ENCODE data around the gene SIGLEC6. TPM values are rescaled to one million over a fixed set of nuclear protein-coding genes. Genes with fewer than 3 reads are reported as not detected.
A peak's percentile ranks its signal among the peaks of the same experiment; 100 is the strongest.

SIGLEC6 gene
- polyA plus RNA-seq (2013, experiment 1 of 2; ENCODE audit: insufficient read length): not detected
- polyA plus RNA-seq (2013, experiment 2 of 2; ENCODE audit: insufficient read length): not detected

DNA sequence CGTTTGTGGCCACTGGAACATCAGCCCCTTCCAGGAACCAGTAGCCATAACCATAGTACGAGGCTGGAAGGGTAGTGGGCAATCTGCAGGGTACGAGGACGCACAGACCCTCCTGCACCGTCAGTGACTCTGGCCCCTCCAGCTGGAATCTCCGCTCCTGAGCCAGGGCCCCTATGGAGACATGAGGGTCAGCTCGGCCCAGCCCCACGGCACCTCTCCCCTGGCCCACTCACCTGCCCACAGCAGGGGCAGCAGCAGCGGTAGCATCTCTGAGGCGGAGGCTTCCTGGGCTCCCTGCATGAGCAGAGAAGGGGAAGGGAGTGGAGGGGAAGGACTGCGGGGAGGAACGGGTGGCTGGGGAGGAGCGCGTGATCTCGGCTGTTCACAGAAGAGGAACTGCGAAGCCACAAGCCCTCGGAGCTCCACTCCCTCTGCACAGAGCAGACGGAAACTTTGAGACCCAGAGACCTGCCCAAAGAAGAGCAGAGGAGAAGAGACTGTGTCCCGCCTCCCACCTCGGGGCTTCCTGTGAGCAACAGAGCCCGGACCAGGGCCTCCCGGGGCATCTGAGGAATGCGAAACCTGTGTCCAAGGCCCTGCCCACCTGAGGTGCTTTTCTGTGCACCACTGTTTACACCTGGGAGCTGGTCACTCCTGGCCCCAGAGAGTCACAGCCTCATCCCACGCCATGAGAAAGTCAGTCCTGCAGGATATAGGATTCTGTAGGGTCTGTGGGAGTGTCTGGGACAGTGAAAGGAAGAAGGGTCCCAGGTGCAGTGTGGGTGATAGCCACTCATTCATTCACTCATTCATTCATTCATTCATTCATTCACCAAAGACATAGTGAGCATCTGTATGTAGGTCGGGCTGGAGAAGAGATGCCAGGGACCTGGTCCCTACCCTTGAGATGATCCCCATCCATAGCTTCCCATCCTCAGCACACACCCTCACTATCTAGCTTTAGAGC lies at the start of gene SIGLEC6:
TSS of gene SIGLEC6 (minus strand) at position 322 of the 967 bp plus-strand sequence. CDS start at position 300, 22 bp downstream.
- DNase-seq: no peak

- no peak for DNase-seq
Measured at GRCh38 chr19:51576850-51577249, 45.4 kb upstream of the SIGLEC6 start.

- DNase-seq: no peak
Measured at GRCh38 chr19:51573331-51573730, 41.9 kb upstream of the SIGLEC6 start.

GRCh38 chr19:51572908-51573307 lies 41.4 kb upstream of the SIGLEC6 start:
- DNase-seq: peak; percentile 69

DNA sequence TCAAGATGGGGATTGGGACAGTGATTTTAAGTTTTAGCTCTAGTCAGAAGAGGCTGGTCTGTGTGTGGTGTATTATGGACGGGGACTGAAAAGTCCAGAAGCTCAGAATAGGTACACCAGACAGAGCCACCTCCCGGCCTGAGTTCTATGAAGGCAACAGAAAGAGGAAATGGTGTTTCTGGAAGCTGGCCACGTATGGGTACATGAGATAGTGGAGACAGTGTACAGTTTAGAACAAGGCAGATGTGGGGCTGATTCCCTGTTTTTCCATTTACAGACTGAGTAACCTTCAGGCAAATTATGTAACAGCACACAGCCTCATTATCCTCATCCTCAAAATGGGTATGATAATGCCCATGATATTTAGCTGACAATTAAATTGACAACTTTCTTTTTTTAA lies 40.9 kb upstream of the SIGLEC6 start:
- no peak for DNase-seq

GRCh38 chr19:51571599-51571998 lies 40.1 kb upstream of the SIGLEC6 start:
- no peak for DNase-seq

DNA sequence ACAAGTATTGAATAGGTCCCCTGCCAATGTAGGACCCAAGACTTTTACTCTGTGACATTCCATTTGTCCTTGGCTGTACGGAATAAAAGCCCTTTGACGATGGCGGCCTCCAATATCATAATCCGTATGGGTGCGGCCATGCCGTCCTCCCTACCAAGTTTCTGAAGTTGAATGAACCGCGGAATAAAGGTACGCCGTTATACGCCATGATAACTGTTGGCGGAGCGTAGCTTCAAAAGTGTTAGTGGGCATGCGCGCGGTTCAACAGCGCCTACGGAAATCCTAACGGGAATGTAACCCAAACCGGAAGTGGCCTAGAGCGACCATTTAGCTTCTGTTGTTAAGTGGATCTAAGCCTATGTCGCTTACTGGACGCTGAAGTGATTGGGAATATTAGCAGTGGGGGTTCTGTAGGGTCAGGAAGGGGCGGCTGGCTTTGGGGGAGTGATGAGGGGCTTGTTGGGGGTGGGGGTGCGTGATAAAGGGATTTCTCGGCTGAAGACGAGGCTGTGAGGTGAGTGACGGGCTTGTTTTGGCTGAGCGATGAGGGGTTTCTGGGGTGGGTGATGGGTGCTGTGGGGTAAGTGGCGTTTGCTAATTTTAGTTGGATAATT lies 39.6 kb upstream of the SIGLEC6 start, which contains the start of gene ZNF175:
TSS of gene ZNF175 (plus strand) at position 322 of the 614 bp plus-strand sequence. CDS start 2,047 bp downstream, outside the sequence.
- DNase-seq: peak; percentile 95

DNA sequence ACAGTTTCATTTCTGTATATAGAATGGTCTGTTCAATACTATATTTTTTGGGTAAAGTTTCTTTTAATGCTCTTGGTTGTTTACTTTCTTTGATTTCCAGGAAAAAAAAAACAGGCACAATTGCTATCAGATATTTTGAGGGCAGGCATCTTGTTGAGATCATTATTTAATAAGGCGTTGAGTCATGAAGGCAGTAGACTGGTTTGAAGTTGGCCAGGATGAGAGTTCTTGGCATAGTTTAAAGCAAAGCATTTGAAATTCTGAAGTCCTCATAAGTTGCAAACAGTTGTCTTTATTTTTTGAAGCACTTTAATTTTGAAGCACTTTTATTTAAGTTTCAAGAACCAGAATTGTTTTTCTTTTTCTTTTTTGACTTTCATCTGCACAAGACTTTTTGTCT lies 37.0 kb upstream of the SIGLEC6 start:
- DNase-seq: no peak

GRCh38 chr19:51567583-51567982 lies 36.1 kb upstream of the SIGLEC6 start:
- DNase-seq: no peak

DNA sequence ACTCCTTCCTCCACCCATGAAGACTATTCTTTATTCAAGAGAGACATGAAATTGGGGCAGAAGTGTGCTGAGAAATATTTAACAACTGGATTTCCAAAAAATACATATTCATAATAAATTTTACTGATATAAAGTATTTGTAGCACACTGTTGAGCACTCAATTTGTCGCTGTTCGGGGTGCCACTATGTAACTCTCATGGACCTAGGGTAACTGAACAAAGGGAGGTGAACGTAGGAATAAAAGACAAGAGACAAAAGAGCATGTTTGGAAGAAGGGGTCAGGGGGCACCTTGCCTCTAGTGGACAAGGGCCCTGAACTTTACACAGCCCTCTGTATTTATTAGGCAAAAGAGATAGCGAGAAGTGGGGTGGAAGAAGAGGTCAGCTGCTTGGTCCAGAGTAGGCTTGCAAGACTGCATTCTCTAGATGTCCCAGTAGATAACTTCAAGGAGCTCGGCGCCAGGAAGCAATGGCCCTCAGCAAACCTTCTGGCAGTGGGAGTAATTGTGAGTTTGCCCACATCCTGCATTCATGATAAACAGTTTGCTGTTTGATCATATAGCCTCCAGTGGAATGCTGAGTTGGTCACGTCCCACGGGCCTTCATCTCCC lies 35.1 kb upstream of the SIGLEC6 start:
- no peak for DNase-seq

DNA sequence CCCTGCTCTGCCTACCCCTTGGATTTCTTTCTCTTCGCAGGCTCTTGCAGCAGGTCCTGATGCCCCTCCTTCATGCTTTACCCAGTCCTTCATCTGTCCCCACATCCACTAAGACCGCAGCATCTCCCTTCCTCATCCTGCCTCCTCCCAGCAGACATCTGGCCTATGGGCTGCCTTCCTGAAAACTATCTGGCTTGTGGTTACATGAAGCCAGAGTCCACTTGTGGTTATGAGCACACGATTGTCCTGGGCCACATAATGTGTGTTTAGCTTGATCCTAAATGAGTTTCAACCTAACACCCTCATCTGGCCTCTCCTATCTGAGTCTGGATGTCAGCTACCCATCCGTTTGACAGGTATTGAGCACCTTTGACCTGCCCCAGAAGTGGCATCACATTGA lies 34.1 kb upstream of the SIGLEC6 start:
- DNase-seq: no peak

DNA sequence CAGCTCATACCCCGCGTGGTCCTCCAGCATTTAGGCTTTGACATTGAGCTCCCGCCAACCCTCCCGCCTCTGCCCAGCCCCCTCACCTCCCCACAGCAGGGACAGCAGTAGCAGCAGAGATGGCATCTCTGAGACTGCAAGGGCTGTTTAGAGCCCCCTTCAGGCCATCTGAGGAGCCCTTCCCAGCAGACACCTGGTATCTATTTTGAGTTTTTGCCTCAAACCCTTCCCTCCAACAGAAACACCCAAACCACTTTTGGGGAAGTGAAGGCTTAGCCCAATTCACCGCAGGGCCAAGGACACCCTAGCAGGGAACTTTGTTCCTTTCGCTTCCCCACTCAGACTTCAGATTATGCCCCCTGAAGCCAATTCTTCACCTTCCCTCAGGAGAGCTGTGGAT lies 33.3 kb upstream of the SIGLEC6 start:
- DNase-seq: no peak

- DNase-seq: no peak
Measured at GRCh38 chr19:51560339-51560738, 28.9 kb upstream of the SIGLEC6 start.

- DNase-seq: no peak
Measured at GRCh38 chr19:51559240-51559639, 27.8 kb upstream of the SIGLEC6 start.

- DNase-seq: peak; percentile 60
Measured at GRCh38 chr19:51552996-51553725, 21.7 kb upstream of the SIGLEC6 start.

- DNase-seq: no peak
Measured at GRCh38 chr19:51552608-51552995, 21.1 kb upstream of the SIGLEC6 start.

DNA sequence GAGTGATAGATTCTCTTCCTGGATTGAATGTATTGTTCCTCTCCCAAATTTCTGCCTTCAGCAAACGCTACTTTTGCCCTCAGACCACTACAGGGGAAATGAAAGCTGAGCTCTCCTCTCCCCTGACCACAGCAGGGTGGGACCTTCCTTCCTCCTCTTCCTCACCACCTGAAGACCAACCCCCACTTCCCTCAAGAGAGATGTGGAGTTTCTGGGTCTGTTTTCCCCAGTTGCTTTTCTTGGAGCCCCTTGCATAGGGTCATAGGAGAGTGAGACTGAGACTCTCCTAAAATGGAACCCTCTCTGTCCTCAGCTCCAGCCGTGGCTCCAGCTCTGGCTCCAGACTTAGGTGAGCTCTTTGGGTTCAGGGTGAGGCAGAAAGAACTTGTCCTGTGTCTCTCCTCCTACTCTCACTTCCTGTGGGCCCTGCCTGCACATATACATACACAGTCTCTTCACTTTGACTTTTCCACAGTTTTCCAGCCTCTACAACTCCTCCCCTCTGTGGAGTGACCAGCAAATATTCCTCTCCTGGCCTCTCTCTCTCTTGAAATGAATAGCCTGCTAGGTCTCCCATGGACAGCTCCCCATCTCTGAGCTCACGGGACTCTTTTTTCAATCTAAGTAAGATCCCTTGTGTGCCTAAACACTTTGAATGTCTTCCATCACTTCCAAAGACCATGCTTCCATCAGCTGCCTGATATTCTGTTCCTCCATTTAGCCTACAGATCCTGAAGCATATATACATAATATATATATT lies 20.4 kb upstream of the SIGLEC6 start:
- DNase-seq: no peak

- no peak for DNase-seq
Measured at GRCh38 chr19:51550848-51551672, 19.6 kb upstream of the SIGLEC6 start.

GRCh38 chr19:51549533-51550324 lies 18.3 kb upstream of the SIGLEC6 start:
- DNase-seq: no peak

- no peak for DNase-seq
Measured at GRCh38 chr19:51548891-51549305, 17.4 kb upstream of the SIGLEC6 start.

Data from fibroblast of skin of back (primary cell).